KOPT-K1 (cell line): ENCODE measurements around the gene TFG.

Experiments used
- H3K27ac ChIP-seq: fragments of 200-600 bp; sonication (generic); 2 replicates; pipeline ENCODE4 v1.5.1; 2016; ENCODE audit warnings: antibody characterized with exemption, mild to moderate bottlenecking, low read depth, low read length; ENCODE audit not compliant: poor library complexity, severe bottlenecking
- H3K36me3 ChIP-seq: fragments of 200-600 bp; sonication (generic); 2 replicates; pipeline ENCODE4 v1.5.1; 2017; ENCODE audit warnings: antibody characterized with exemption, mild to moderate bottlenecking, low read length, moderate library complexity; ENCODE audit not compliant: insufficient read depth
- H3K9me3 ChIP-seq: fragments of 200-600 bp; sonication (generic); 2 replicates; pipeline ENCODE4 v1.5.1; 2017; ENCODE audit warnings: antibody characterized with exemption, low read length, mild to moderate bottlenecking; ENCODE audit not compliant: insufficient read depth, poor library complexity, severe bottlenecking

TFG gene

DNA sequence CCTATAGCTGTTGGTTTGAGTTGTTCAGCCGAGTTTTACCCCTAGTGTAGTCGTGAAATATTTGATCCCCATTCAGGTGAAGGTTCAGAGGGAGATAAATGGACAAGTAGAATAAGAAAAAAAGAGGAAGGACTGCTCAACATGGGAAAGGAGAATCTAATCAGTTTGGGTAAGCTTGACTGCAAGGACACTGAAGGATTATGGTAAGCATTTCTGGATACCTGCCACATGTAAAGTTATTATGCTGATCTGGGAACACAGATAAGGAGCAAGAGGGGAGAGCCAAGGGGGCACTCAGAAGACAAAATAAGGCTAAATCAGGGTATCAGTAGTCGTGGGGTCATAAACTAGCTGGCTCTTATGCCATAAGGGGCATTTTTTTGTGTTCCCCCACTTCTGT lies 49.9 kb downstream of the TFG start:
- H3K36me3 ChIP-seq: peaks cover 14% of the 10 kb centered on the region
- no peak overlapping the region for H3K27ac ChIP-seq
- no peaks in the 10 kb centered on the region for H3K9me3 ChIP-seq

GRCh38 chr3:100759950-100760349 lies 50.7 kb downstream of the TFG start:
- Histone ChIP-seq H3K9me3 (no peaks in the 10 kb centered on the region), H3K36me3 (peaks cover 6% of the 10 kb centered on the region), H3K27ac (no peak overlapping the region)

DNA sequence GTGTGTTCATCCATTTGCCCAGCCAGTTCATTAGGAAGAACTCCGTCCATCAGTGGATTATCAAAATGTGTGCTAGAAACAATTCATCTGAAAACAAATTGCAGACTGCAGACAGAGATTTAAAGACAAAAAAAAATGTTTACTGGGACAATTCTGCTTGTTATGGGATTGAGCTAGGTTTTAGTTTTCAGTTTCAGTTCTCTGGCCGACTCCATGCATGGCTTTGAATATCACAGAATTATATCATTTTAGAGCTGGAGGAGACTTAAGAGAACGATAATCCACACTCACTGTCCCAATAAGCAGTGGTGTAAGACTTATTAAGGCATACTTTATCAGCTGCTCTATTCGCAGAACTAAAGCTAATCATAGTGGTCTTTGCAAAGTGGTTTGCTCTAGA lies 51.1 kb downstream of the TFG start:
- H3K27ac ChIP-seq: no peak overlapping the region
- H3K36me3 ChIP-seq: peaks cover 2% of the 10 kb centered on the region
- no peaks in the 10 kb centered on the region for H3K9me3 ChIP-seq

- no peak overlapping the region for H3K27ac ChIP-seq
- H3K36me3 ChIP-seq: no peaks in the 10 kb centered on the region
- H3K9me3 ChIP-seq: no peaks in the 10 kb centered on the region
Measured at GRCh38 chr3:100761211-100761942, 52.1 kb downstream of the TFG start.

DNA sequence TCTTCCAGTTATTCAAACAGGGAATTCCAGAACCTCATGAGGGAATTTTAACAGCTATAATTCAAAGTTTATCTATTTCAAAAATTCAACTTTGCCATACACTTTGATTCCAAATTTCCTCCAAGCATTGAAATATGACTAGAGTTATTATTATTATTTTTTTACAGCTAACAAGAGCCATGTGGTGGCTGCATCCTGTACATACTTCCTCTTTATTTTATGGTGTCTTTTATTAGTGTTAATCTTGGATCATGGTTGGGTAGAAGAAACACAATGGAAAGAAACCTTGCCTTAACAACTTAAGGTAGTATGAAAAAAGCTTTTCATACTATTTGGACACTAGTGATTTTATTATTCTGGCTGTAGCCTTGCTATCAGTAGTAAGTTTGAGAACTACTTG lies 52.7 kb downstream of the TFG start:
- Histone ChIP-seq H3K27ac (no peak overlapping the region), H3K36me3 (no peaks in the 10 kb centered on the region), H3K9me3 (no peaks in the 10 kb centered on the region)

DNA sequence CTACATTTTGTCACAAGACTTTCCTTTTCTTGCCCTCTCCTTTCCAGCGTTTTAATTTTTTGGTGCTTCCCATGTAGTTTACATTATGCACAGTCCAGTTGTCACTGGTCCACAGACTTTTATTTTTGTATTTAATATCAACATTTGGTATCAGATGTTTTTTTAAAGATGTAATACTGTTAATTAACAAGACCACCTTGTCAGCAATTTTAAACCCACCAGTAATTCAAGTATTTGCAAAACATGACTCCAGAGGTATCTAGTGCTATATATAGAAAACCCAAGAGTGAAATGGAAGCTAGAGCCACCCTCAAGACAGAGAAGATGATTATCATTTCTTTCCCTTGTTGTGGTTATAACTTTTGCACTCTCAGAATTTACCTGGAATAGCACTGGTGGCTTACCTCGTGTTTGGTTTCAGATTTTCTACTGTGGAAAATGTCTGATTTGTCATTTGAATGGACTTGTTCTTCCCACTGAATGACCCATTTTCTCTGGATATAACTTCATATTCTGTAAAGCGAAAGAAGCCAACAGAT lies 56.2 kb downstream of the TFG start:
- Histone ChIP-seq H3K36me3 (no peaks in the 10 kb centered on the region), H3K27ac (no peak overlapping the region), H3K9me3 (no peaks in the 10 kb centered on the region)

- Histone ChIP-seq H3K27ac (no peak overlapping the region), H3K9me3 (no peaks in the 10 kb centered on the region), H3K36me3 (no peaks in the 10 kb centered on the region)
Measured at GRCh38 chr3:100766069-100766468, 56.8 kb downstream of the TFG start.

- H3K36me3 ChIP-seq: no peaks in the 10 kb centered on the region
- H3K9me3 ChIP-seq: no peaks in the 10 kb centered on the region
- H3K27ac ChIP-seq: no peak overlapping the region
Measured at GRCh38 chr3:100769693-100770092, 60.4 kb downstream of the TFG start.

- H3K9me3 ChIP-seq: no peaks in the 10 kb centered on the region
Measured at GRCh38 chr3:100775226-100775625, 65.9 kb downstream of the TFG start.

DNA sequence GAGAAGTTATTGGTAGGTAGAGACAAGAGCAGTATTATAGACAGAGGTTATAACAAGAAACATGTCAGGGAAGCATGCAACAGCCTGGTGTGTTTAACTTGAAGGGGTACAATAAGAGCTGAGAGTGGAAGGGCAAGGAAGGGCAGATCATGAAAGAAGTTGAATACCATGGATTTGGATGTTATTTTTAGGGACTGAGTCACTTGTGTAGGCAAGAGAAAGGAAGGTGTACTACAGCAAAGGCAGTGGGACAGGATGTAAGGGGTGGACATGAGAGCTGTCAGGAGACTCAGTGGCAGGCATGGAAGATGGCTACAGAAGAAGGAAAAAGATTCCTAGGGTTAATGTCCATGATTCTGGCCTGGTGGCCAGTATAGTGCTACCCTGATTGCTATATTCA lies 66.4 kb downstream of the TFG start:
- no peak overlapping the region for H3K27ac ChIP-seq
- H3K9me3 ChIP-seq: no peaks in the 10 kb centered on the region
- H3K36me3 ChIP-seq: no peaks in the 10 kb centered on the region

More at GRCh38 chr3:100775226-100775625, 65.9 kb downstream of the TFG start:
- H3K36me3 ChIP-seq: no peaks in the 10 kb centered on the region
- H3K27ac ChIP-seq: no peak overlapping the region

DNA sequence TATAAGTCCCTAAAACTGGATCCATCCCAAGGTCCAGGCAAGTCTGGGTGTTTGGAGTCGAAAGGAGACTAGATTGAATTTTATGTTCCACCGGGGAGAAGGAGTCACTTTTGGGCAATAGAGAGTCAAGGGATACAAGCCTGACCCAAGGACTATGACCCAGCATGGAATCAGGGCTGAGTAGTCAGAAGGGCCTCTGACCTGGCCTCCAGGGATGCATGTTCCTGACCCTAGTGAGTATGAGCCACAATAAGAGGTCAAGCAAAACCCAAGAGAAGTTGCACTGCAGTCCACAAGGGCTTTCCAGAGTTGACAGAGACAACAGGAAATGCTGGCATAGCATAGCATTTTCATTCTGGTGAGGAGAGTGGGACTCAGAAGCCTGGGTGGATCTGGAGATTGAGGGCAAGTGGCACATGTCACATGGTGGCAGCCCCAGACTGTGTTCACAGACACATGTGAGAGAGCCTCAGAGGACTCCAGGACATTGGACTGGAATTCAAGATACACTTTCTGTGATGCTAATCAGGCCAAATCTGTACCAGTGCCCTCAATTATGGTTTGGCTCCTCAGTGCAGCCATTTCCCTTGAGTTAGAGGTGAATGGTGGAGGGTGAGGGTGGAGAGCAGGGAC lies 66.9 kb downstream of the TFG start:
- Histone ChIP-seq H3K36me3 (no peaks in the 10 kb centered on the region), H3K27ac (no peak overlapping the region), H3K9me3 (no peaks in the 10 kb centered on the region)

GRCh38 chr3:100776746-100777145 lies 67.5 kb downstream of the TFG start:
- no peaks in the 10 kb centered on the region for H3K9me3 ChIP-seq
- H3K36me3 ChIP-seq: no peaks in the 10 kb centered on the region
- H3K27ac ChIP-seq: no peak overlapping the region

DNA sequence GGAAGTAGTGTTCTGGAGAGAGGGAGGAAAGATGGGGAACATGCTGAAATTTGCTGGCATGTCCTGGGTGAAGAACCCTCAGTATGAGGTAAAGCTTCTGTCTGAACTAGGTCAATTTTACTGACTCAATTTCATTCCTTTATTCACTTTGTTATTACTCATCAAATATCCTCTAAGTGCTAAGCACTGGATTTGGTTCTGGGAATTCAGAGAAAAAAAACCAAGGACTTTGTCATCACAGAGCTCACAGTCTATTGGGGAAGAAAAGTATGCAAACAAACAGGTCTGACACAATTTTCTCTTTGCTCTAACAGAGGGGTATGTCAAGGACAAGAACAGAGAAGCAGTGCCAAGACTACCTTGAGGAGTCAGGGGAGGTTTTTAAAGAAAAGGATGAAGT lies 68.0 kb downstream of the TFG start:
- Histone ChIP-seq H3K9me3 (no peaks in the 10 kb centered on the region), H3K27ac (no peak overlapping the region), H3K36me3 (no peaks in the 10 kb centered on the region)

DNA sequence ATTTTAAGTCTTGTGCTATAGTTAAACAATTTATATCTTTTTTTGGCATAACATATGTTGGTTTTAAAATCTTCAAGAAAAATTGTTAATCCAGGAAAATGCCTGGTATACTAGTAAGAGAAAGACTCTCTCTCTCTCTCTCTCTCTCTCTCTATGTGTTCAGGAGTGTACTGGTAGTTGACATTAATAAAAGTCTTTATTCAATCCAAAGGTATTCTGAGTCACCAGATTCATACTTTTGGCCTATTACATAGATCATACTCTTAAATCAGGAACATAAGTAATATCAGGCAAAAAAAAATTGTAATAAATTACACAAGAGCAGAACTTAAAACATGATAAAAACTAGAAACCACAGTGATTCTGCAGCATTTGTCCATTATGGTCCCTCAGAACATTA lies 70.2 kb downstream of the TFG start:
- Histone ChIP-seq H3K9me3 (no peaks in the 10 kb centered on the region), H3K36me3 (no peaks in the 10 kb centered on the region), H3K27ac (no peak overlapping the region)

DNA sequence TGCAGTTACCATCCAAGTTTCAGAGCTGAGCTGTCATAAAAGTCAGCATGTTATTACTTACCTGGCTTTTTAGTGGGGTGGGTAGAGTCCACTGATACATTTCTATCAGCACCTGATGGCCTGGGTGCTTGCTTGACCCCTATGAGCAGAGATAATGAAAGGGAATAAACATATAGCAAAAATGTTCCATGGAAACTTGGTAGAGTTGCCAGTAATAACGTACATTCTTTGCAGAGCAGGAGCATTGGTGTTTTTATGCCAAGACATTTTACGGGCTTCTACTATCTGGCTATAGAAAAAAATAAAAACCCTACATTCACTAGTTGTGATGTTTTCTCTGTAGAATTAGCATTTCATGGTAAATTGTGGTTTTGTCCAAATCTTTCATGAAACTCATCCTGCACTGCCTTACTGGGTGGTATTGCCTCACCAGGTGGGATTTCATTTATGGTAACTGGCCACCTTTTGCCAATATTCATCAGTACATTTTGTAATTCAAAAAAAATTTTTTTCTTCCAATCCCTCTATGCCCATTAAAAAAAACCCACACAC lies 70.9 kb downstream of the TFG start:
- Histone ChIP-seq H3K9me3 (no peaks in the 10 kb centered on the region), H3K27ac (no peak overlapping the region)

More for the DNA sequence above, 70.9 kb downstream of the TFG start:
- no peaks in the 10 kb centered on the region for H3K36me3 ChIP-seq
